GM12892 (cell line): ENCODE measurements around the gene SLC44A1.

Experiments used
- POLR2A ChIP-seq: IDR thresholded peaks from 2 replicates; pipeline ENCODE4 v1.6.1; 2011; ENCODE audit warnings: low read depth, low read length, control low read depth
- POLR2AphosphoS5 ChIP-seq: IDR thresholded peaks from 2 replicates; pipeline ENCODE4 v1.6.1; 2011; ENCODE audit warnings: low read depth, low read length, control low read depth

DNA sequence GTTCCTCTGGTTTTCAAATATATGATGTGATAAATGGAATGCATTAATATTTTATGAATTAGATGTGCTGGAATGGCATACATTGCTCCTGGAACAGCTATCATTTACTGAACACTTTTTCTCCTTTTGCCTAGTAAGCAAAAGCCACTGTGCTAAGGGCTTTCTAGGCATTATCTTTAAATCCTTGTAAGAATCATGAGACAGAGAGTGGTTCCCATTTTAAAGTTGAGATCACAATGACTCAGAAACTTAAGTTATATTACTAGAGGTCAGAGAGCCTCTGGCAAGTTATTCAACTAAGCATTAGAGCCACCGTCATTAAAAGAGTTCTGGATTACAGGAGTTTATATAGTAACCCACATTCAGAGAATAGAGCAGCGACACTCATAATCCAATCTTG is 176.7 kb downstream of the SLC44A1 start:
- no peak for TF ChIP-seq POLR2A
- TF ChIP-seq POLR2AphosphoS5 = no peak
